Esophagus (tissue), 2 donors: ENCODE data around the gene CEP128. TPM values are rescaled to one million over a fixed set of nuclear protein-coding genes. Genes with fewer than 3 reads are reported as not detected.

Experiments
- H3K27ac ChIP-seq, 2 donors: one replicate each; pipeline ENCODE4 v1.5.1; 2013; ENCODE audit warnings: low read depth in 2 of 2, mild to moderate bottlenecking in 2 of 2, inconsistent platforms in 1 of 2, low read length in 1 of 2, moderate library complexity in 1 of 2
- H3K27me3 ChIP-seq, 2 donors: one replicate each; pipeline ENCODE4 v1.6.1; 2013; ENCODE audit warnings: low read length in 2 of 2, control low read depth in 1 of 2, mild to moderate bottlenecking in 1 of 2; ENCODE audit not compliant: insufficient read depth in 2 of 2, control insufficient read depth in 1 of 2
- H3K36me3 ChIP-seq, 2 donors: one replicate each; pipeline ENCODE4 v1.6.1; 2013; ENCODE audit warnings: low read length in 1 of 2; ENCODE audit not compliant: control insufficient read depth in 2 of 2, insufficient read depth in 2 of 2
- H3K4me1 ChIP-seq, 2 donors: one replicate each; pipeline ENCODE4 v1.6.1; 2013; ENCODE audit warnings: low read length in 1 of 2; ENCODE audit not compliant: control insufficient read depth in 2 of 2, insufficient read depth in 2 of 2
- H3K4me3 ChIP-seq, 2 donors: one replicate each; pipeline ENCODE4 v1.5.1; 2013; ENCODE audit warnings: low read length in 2 of 2, mild to moderate bottlenecking in 2 of 2, low read depth in 1 of 2, moderate library complexity in 1 of 2
- H3K9me3 ChIP-seq, 2 donors: one replicate each; pipeline ENCODE4 v1.6.1; 2013; ENCODE audit warnings: mild to moderate bottlenecking in 2 of 2, low read depth in 1 of 2, low read length in 1 of 2, moderate library complexity in 1 of 2; ENCODE audit not compliant: control insufficient read depth in 2 of 2, insufficient read depth in 1 of 2
- WGBS, 2 donors: extraction: QIAGEN DNeasy Blood & Tissue Kit; methylation state at CpG; one replicate each; pipeline ENCODE4 v1.1.7; 2013; 5-methylcytosine and 5-hydroxymethylcytosine counted together
- polyA plus RNA-seq, 2 donors: library from polyadenylated mRNA; stranded (reverse); fragments of 200-250 nt; gene quantifications; one replicate each; pipeline ENCODE4 v1.2.3, GENCODE V29; 2013
- donor health status: healthy with polysubstance abuse.
- donor health status: Bipolar disorder and iron deficiency.

Gene CEP128
- polyA plus RNA-seq, 2 donors, result 1.3 to 1.7 TPM

DNA sequence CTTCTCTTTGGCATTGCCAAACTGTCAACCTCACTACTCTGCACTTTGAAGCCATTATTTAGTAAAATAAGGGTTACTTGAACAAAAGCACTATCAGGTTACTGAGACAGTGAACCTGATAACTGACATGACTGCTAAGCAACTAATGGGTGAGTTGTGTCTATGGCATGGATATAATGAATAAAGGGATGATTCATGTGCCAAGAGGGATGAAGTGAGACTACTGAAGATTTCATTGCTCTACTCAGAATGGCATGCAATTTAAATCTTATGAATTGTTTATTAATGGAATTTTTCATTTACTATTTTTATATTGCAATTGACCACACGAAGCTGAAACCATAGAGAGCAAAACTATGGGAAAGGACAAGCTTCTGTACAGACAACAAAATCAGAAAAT lies 74.4 kb downstream of the CEP128 start:
- H3K4me3 ChIP-seq, result no peak overlapping the region
- H3K36me3 ChIP-seq, result no peaks in the 10 kb centered on the region
- no peaks in the 10 kb centered on the region for H3K4me1 ChIP-seq
- H3K27me3 ChIP-seq, result no peaks in the 10 kb centered on the region
- H3K9me3 ChIP-seq, result peaks cover 0 to 2% of the 10 kb centered on the region in 2 donors
- 0 to 23% methylated on average over 1 of the region's 1 CpG for WGBS, 2 donors
- H3K27ac ChIP-seq, result no peak overlapping the region

DNA sequence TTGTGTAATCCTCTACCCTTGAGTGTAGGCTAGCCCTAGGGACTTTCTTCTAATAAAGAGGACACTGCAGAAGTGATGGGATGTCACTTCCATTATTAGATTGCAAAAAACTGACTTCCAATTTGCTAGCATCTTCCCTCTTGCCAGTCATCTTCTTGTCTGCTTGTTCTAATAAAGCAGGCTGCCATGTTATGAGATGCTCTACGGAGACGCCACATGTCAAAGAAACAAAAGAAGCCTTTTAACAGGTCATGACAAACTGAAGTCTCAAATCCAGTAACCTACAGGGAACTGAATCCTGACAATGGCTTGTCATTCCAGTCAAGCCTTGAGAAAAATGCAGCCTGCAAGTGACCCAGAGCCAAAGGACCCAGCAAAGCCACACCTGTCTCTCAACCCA lies 76.0 kb downstream of the CEP128 start:
- no peak overlapping the region for H3K4me3 ChIP-seq
- H3K27ac ChIP-seq, result no peak overlapping the region
- 91 to 93% methylated on average over 2 of the region's 2 CpGs for WGBS, 2 donors
- no peaks in the 10 kb centered on the region for H3K27me3 ChIP-seq
- no peaks in the 10 kb centered on the region for H3K36me3 ChIP-seq
- H3K4me1 ChIP-seq, result no peaks in the 10 kb centered on the region
- H3K9me3 ChIP-seq, result peaks cover 0 to 2% of the 10 kb centered on the region in 2 donors

DNA sequence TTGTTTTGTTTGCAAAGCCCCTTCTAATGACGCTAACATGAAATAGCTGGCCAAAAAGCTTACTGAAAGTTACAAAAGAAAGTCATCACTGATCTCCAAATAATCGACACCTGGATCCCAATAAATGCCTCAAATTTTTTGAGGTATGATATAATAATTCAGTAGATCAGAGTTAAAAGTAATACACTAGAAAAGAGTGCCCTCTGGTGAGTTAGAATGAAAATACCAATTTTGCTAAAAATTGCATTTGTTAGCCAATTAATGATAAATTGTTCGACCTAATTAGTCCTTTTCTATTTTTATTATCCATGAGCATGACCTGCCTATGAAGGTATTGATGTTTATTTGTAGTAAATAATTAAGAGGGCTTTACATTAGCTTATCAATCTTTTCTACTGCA lies 78.6 kb downstream of the CEP128 start:
- Histone ChIP-seq H3K36me3 (no peaks in the 10 kb centered on the region), H3K27me3 (no peaks in the 10 kb centered on the region), H3K4me1 (no peaks in the 10 kb centered on the region), H3K4me3 (no peak overlapping the region), H3K9me3 (peaks cover 0 to 2% of the 10 kb centered on the region in 2 donors), H3K27ac (no peak overlapping the region)
- 64 to 72% methylated on average over 3 of the region's 3 CpGs for WGBS, 2 donors

DNA sequence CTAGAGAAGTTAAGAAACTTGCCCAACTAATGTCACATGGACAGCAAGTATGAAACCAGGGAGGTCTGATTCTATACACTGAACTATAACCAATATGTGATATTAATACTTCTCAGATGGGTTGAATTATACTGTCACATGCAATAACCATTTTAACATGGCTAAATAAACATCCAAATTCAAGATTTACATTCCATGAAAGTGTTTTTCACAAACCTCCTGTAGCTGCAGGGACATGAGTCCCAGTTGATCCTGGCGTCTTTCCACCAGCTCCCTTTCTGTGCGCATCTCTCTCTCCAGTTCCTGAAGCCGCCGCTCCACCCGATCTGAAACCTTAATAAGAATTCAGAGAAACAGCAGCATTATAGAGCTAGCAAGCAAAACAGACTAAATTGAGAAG lies 79.0 kb downstream of the CEP128 start:
- Histone ChIP-seq H3K27me3 (no peaks in the 10 kb centered on the region), H3K4me1 (no peaks in the 10 kb centered on the region), H3K9me3 (peaks cover 0 to 2% of the 10 kb centered on the region in 2 donors), H3K36me3 (no peaks in the 10 kb centered on the region), H3K27ac (no peak overlapping the region), H3K4me3 (no peak overlapping the region)
- WGBS, 2 donors, result 90 to 97% methylated on average over 5 of the region's 5 CpGs

DNA sequence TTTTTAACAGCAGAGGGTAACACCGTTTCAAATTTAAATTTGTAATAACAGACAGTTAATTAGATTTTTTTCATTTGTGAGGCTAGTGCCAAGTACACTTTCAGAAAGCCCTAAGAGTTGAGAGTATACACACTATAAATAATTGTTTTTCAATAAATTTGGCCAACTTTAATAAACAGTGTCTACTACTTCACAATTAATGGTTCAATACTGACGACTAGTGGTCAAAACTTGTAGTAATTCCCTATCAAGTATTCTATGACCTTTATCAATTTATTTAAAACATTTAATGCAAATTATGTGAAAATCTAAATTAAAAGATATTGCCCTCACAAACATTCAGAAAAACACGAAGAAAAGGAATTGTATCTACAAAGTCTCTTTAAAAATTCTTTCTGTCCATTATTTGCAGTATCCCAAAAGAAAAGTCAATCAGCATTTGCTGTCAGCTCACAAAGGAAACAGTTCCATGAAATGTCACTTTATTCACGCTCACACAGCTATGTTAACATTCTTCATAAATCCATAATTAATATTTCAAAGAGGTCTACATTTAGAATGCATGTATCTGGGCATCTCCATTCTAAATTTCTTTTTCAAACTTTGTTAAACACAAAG lies 91.2 kb downstream of the CEP128 start:
- Histone ChIP-seq H3K27me3 (no peaks in the 10 kb centered on the region), H3K36me3 (no peaks in the 10 kb centered on the region), H3K4me3 (no peak overlapping the region), H3K27ac (no peak overlapping the region), H3K9me3 (no peaks in the 10 kb centered on the region), H3K4me1 (no peaks in the 10 kb centered on the region)
- 31 to 32% methylated on average over 4 of the region's 4 CpGs for WGBS, 2 donors

GRCh38 chr14:80847070-80847469 lies 94.5 kb downstream of the CEP128 start:
- WGBS, 2 donors, result 63 to 77% methylated on average over 2 of the region's 2 CpGs
- no peaks in the 10 kb centered on the region for H3K9me3 ChIP-seq
- no peaks in the 10 kb centered on the region for H3K4me1 ChIP-seq
- H3K4me3 ChIP-seq, result no peak overlapping the region
- no peak overlapping the region for H3K27ac ChIP-seq
- H3K27me3 ChIP-seq, result no peaks in the 10 kb centered on the region
- H3K36me3 ChIP-seq, result no peaks in the 10 kb centered on the region

DNA sequence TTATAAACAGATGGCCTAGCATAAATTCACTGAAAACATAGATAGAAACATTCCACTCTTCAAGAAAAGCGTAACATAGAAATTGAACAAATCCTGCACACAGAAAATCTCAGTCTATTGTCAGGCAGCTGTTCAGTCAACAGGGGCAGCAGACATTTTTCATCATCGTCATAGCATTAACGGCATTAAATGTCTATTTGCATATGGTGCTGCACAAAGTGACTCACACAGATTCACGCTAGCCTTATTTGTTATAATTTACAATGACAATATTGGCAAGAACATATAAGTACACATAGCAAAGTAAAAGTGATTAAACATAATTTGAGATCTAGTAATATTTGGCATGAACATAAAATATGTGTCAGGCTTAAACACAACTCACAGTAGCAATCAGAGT lies 95.7 kb downstream of the CEP128 start:
- Histone ChIP-seq H3K27ac (no peak overlapping the region), H3K4me3 (no peak overlapping the region), H3K9me3 (no peaks in the 10 kb centered on the region), H3K36me3 (no peaks in the 10 kb centered on the region), H3K4me1 (no peaks in the 10 kb centered on the region), H3K27me3 (no peaks in the 10 kb centered on the region)
- whole genome bisulfite sequencing, 2 donors, result 64 to 92% methylated on average over 4 of the region's 4 CpGs

DNA sequence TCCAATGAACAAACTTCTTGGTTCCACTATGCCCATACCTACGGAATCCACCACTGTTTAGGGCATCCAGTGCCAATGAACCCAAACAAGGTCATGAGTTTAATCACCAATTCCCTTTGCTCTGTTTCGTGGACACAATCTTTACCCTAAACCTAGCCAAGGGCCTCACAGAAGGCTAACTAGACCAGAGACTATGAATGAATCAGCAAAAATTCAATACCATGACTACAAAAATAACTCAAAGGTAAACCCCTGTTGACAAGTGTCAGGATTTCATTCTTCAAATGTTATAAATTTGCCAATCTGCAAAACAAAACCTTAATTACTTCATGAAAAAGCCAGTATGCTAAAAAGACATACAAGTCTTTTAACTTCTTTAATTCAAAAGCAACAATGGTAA lies 96.7 kb downstream of the CEP128 start:
- H3K36me3 ChIP-seq, result no peaks in the 10 kb centered on the region

DNA sequence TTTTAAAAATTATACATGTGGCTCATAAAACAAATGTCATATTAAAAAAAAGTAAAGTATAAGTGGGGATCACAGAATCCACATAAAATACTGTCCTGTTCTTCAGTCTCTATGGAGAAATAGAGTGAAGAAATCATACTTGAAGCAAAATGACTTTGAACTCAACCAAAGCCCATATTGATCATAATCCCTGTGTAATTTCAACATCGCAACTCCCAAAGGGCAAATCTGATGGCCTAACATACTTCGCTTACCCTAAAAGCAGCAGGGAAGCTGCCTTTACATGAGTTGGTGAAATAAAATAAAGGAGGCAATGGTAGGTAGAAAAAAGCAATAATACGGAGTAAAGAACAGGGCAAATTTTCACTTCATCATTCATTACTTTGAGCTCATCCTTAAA lies 101.8 kb downstream of the CEP128 start:
- Histone ChIP-seq H3K36me3 (no peaks in the 10 kb centered on the region), H3K4me3 (no peak overlapping the region), H3K27ac (no peak overlapping the region), H3K27me3 (no peaks in the 10 kb centered on the region), H3K4me1 (no peaks in the 10 kb centered on the region), H3K9me3 (no peaks in the 10 kb centered on the region)
- WGBS, 2 donors, result 94 to 95% methylated on average over 3 of the region's 3 CpGs

More for the DNA sequence above, 96.7 kb downstream of the CEP128 start:
- Histone ChIP-seq H3K4me3 (no peak overlapping the region), H3K27me3 (no peaks in the 10 kb centered on the region), H3K4me1 (no peaks in the 10 kb centered on the region), H3K9me3 (no peaks in the 10 kb centered on the region), H3K27ac (no peak overlapping the region)
- WGBS, 2 donors, result 87 to 89% methylated on average over 2 of the region's 2 CpGs

DNA sequence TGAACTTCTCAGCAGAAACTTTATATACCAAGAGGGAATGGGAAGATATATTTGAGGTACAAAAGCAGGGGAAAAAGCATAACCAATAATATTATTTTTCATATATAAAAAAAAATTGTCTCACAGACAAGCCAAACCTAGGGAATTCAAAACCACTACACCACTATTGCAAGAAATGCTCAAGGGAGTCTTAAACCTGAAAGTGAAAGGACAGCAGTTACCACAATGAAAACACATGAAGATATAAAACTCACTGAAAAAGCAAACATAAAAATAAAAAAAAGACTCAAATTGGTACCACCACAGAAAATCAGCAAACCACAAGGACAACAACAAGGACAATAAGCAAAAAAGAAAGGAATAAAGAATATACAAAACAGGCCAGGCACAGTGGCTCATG lies 131.9 kb downstream of the CEP128 start:
- Histone ChIP-seq H3K9me3 (no peaks in the 10 kb centered on the region), H3K27ac (no peak overlapping the region), H3K4me3 (no peak overlapping the region), H3K36me3 (no peaks in the 10 kb centered on the region), H3K4me1 (no peaks in the 10 kb centered on the region), H3K27me3 (no peaks in the 10 kb centered on the region)
